NCI-H460 (cell line): ENCODE data around the gene CCDC194. TPM values are rescaled to one million over a fixed set of nuclear protein-coding genes. Genes with fewer than 3 reads are reported as not detected.
"Not testable (repeated sequence)": the region's sequence is repeated elsewhere in the genome, so short reads cannot be mapped to it uniquely, and the experiment has no call there.

Experiments
- DNase-seq: peaks from one replicate; pipeline ENCODE4 v3.0.0-alpha.2; 2016; ENCODE audit warnings: low read depth; ENCODE audit errors: extremely low read depth
- total RNA-seq: library from RNA; depleted of rRNA; stranded (reverse); fragments of >200 nt; shearing (Covaris generic); gene quantifications from 2 replicates; pipeline ENCODE4 v1.2.3, GENCODE V29; 2014

CCDC194 gene
- total RNA-seq, 1 experiment from 2014 or later, result not detected

- DNase-seq, result no peak
Measured at GRCh38 chr19:17378271-17378670, 15.7 kb downstream of the CCDC194 start.

- DNase-seq, result no peak
Measured at GRCh38 chr19:17376935-17377600, 16.9 kb downstream of the CCDC194 start, which contains the start of gene PLVAP. TSS of gene PLVAP (minus strand) at chr19:17377342. CDS start at chr19:17377288, 54 bp downstream.

GRCh38 chr19:17370026-17370587, 23.9 kb downstream of the CCDC194 start:
- DNase-seq, result no peak

GRCh38 chr19:17365361-17365760, 28.6 kb downstream of the CCDC194 start:
- DNase-seq, result no peak

GRCh38 chr19:17363852-17364605, 30.0 kb downstream of the CCDC194 start:
- not testable (repeated sequence) for DNase-seq

GRCh38 chr19:17359905-17360800, 33.8 kb downstream of the CCDC194 start:
- no peak for DNase-seq

GRCh38 chr19:17358395-17358794, 35.6 kb downstream of the CCDC194 start:
- DNase-seq, result no peak

GRCh38 chr19:17357724-17358123, 36.3 kb downstream of the CCDC194 start:
- DNase-seq, result no peak

- DNase-seq, result no peak
Measured at GRCh38 chr19:17357078-17357666, 36.8 kb downstream of the CCDC194 start.

GRCh38 chr19:17353386-17353785, 40.6 kb downstream of the CCDC194 start:
- DNase-seq, result no peak

- DNase-seq, result no peak
Measured at GRCh38 chr19:17352608-17353280, 41.3 kb downstream of the CCDC194 start.

- DNase-seq, result no peak
Measured at GRCh38 chr19:17351815-17352435, 42.1 kb downstream of the CCDC194 start.

GRCh38 chr19:17348700-17349099, 45.3 kb downstream of the CCDC194 start:
- DNase-seq, result no peak

GRCh38 chr19:17347877-17348276, 46.1 kb downstream of the CCDC194 start:
- DNase-seq, result no peak

- no peak for DNase-seq
Measured at GRCh38 chr19:17347361-17347760, 46.6 kb downstream of the CCDC194 start.

- DNase-seq, result peak; percentile 51
Measured at GRCh38 chr19:17346109-17346671, 47.8 kb downstream of the CCDC194 start.

GRCh38 chr19:17341845-17342244, 52.2 kb downstream of the CCDC194 start:
- DNase-seq, result no peak

GRCh38 chr19:17341386-17341785, 52.6 kb downstream of the CCDC194 start:
- DNase-seq, result no peak

GRCh38 chr19:17340871-17341357, 53.1 kb downstream of the CCDC194 start:
- no peak for DNase-seq
